Mucosa of stomach (tissue), 1 donor: Measurements from ENCODE around the gene PTPN11.

Source experiments
- H3K27me3 ChIP-seq: one replicate; pipeline ENCODE4 v1.7.0; 2013; ENCODE audit warnings: mild to moderate bottlenecking, low read length; ENCODE audit not compliant: control insufficient read depth, insufficient read depth
- H3K36me3 ChIP-seq: one replicate; pipeline ENCODE4 v1.7.0; 2013; ENCODE audit warnings: low read length; ENCODE audit not compliant: control insufficient read depth, insufficient read depth
- H3K4me1 ChIP-seq: one replicate; pipeline ENCODE4 v1.7.0; 2013; ENCODE audit warnings: mild to moderate bottlenecking, low read length; ENCODE audit not compliant: control insufficient read depth, insufficient read depth
- H3K4me3 ChIP-seq: one replicate; pipeline ENCODE4 v1.7.0; 2013; ENCODE audit warnings: low read length
- H3K9ac ChIP-seq: one replicate; pipeline ENCODE4 v1.7.0; 2013; ENCODE audit warnings: mild to moderate bottlenecking, low read length, moderate library complexity
- H3K9me3 ChIP-seq: one replicate; pipeline ENCODE4 v1.7.0; 2013; ENCODE audit warnings: mild to moderate bottlenecking, low read length, moderate library complexity; ENCODE audit not compliant: control insufficient read depth
- donor health status: Pancreatic carcinoma.

PTPN11 gene

GRCh38 chr12:112540021-112540420 lies 121.3 kb downstream of the PTPN11 start:
- no peaks in the 10 kb centered on the region for H3K9me3 ChIP-seq
- no peaks in the 10 kb centered on the region for H3K27me3 ChIP-seq
- no peaks in the 10 kb centered on the region for H3K4me1 ChIP-seq
- H3K9ac ChIP-seq = no peak overlapping the region
- no peaks in the 10 kb centered on the region for H3K36me3 ChIP-seq
- H3K4me3 ChIP-seq = no peak overlapping the region

- no peaks in the 10 kb centered on the region for H3K4me1 ChIP-seq
- no peaks in the 10 kb centered on the region for H3K9me3 ChIP-seq
- no peak overlapping the region for H3K9ac ChIP-seq
- H3K27me3 ChIP-seq = no peaks in the 10 kb centered on the region
- H3K36me3 ChIP-seq = no peaks in the 10 kb centered on the region
- H3K4me3 ChIP-seq = no peak overlapping the region
Observed at GRCh38 chr12:112543751-112544150, 125.0 kb downstream of the PTPN11 start.

DNA sequence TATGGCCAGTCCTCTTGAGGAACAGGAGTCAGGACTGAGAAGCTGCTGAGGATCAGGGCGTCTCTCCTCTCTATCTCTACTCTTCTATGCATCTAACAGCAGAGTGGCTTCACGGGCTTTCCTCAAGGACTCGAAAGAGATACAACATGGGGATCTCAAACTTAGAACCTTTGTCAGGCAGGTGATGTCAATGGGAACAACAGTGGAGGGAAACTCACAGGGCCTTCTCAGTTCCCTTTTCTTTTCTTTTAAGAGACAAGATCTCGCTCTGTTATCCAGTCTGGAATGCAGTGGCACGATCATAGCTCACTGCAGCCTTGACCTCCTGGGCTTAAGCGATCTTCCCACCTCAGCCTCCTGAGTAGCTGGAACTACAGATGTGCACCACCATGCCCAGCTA lies 127.6 kb downstream of the PTPN11 start:
- Histone ChIP-seq H3K36me3 (no peaks in the 10 kb centered on the region), H3K4me1 (no peaks in the 10 kb centered on the region), H3K4me3 (no peak overlapping the region), H3K9me3 (no peaks in the 10 kb centered on the region), H3K9ac (no peak overlapping the region), H3K27me3 (no peaks in the 10 kb centered on the region)

DNA sequence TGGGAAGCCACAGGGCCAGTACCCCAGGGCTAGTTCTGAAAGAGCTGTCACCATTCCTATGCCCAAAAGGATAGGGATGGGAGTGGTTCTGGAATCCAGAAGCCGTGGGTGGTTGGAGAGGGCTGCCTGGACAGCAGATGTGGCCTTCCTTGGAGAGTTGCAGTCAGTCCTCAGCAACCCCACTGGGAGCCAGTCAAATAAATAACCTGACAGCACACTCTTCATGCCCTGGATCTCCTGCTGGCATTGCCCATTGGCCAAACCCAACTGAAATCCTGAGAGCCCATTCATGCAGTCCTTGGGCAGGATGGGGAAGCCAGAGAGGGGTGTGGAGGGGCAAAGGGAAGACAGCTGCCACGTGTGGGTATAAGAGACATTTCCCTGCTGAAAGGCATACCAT lies 128.2 kb downstream of the PTPN11 start:
- H3K27me3 ChIP-seq = no peaks in the 10 kb centered on the region

GRCh38 chr12:112549031-112549430 lies 130.3 kb downstream of the PTPN11 start:
- no peaks in the 10 kb centered on the region for H3K4me1 ChIP-seq
- H3K9ac ChIP-seq = no peak overlapping the region
- H3K27me3 ChIP-seq = no peaks in the 10 kb centered on the region
- H3K4me3 ChIP-seq = no peak overlapping the region
- H3K9me3 ChIP-seq = no peaks in the 10 kb centered on the region
- no peaks in the 10 kb centered on the region for H3K36me3 ChIP-seq

More for the DNA sequence above, 128.2 kb downstream of the PTPN11 start:
- no peak overlapping the region for H3K9ac ChIP-seq
- H3K9me3 ChIP-seq = no peaks in the 10 kb centered on the region
- no peak overlapping the region for H3K4me3 ChIP-seq
- H3K4me1 ChIP-seq = no peaks in the 10 kb centered on the region
- H3K36me3 ChIP-seq = no peaks in the 10 kb centered on the region

DNA sequence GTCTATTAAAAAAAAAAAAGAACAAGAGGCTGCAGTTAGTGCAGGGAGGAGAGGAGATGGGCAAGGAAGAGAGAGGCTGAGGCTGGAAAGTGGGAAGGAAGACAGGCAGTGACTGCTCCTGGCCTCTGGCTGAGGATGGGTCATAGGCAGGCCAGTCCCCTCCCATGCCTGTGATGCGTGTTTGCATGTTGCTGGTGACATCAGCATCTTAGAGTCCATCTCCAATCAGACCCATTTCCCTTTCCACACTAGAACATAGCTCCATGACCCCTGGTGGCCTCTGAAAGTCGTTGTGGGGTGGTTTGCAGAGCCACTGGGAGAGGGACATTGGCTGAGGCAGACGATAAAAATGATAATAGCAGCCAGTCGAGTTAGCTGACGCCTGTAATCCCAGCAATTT lies 132.9 kb downstream of the PTPN11 start:
- no peaks in the 10 kb centered on the region for H3K27me3 ChIP-seq
- no peak overlapping the region for H3K4me3 ChIP-seq
- H3K36me3 ChIP-seq = no peaks in the 10 kb centered on the region
- H3K9ac ChIP-seq = no peak overlapping the region
- H3K4me1 ChIP-seq = no peaks in the 10 kb centered on the region
- no peaks in the 10 kb centered on the region for H3K9me3 ChIP-seq

DNA sequence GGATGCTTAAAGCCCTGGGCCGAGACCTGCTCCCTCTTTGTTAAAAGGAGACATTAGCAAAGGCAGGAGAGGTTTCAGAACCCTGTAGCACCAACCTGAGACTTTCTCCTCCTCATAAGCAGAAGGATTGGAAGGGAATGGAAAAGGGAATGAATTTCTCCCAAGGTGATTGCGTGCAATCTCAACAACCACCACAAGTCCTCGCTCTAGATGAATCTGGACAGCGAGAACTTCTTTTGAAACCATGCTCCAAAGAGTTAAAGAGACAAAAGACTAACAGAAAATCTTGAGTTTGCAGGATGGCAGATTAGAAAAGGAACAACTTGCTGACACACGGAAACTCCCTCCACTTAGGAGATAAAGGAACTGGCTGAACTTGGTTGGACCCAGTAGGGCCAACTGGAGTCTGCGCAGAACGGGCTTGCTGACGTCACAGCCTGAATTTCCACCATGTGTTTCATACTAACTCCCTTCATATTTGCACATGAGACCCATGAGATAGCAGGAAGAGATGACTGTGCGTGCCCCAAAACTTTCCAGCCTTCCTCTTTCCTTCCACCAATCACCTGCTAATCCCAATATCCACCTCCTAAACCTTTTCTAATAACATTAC lies 137.0 kb downstream of the PTPN11 start:
- no peaks in the 10 kb centered on the region for H3K9me3 ChIP-seq
- no peak overlapping the region for H3K4me3 ChIP-seq
- H3K27me3 ChIP-seq = no peaks in the 10 kb centered on the region
- H3K9ac ChIP-seq = no peak overlapping the region
- no peaks in the 10 kb centered on the region for H3K36me3 ChIP-seq
- no peaks in the 10 kb centered on the region for H3K4me1 ChIP-seq

- no peaks in the 10 kb centered on the region for H3K9me3 ChIP-seq
- H3K4me1 ChIP-seq = no peaks in the 10 kb centered on the region
- H3K27me3 ChIP-seq = no peaks in the 10 kb centered on the region
- H3K36me3 ChIP-seq = no peaks in the 10 kb centered on the region
- H3K9ac ChIP-seq = no peak overlapping the region
- no peak overlapping the region for H3K4me3 ChIP-seq
Observed at GRCh38 chr12:112557951-112558630, 139.3 kb downstream of the PTPN11 start.
